ENCODE results near the gene TM6SF1.
"Not testable (repeated sequence)": the region's sequence is repeated elsewhere in the genome, so short reads cannot be mapped to it uniquely, and the experiment has no call there.

DNA sequence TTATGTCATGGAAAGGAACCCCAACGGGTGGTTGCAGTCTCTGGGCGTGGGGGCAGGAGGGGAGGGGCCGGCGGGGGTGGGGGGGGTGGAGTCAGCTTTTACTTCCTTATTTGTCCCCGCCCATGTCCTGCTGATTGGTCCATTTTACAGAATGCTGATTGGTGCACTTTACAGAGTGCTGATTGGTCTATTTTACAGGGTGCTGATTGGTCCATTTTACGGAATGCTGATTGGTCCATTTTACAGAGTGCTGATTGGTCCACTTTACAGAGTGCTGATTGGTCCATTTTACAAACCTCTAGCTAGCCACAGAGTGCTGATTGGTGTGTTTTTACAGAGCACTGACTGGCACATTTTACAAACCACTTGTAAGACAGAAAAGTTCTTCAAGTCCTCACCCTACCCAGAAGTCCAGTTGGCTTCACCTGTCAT, 38.2 kb upstream of the TM6SF1 start:
- TF ChIP-seq, protein P1, sequence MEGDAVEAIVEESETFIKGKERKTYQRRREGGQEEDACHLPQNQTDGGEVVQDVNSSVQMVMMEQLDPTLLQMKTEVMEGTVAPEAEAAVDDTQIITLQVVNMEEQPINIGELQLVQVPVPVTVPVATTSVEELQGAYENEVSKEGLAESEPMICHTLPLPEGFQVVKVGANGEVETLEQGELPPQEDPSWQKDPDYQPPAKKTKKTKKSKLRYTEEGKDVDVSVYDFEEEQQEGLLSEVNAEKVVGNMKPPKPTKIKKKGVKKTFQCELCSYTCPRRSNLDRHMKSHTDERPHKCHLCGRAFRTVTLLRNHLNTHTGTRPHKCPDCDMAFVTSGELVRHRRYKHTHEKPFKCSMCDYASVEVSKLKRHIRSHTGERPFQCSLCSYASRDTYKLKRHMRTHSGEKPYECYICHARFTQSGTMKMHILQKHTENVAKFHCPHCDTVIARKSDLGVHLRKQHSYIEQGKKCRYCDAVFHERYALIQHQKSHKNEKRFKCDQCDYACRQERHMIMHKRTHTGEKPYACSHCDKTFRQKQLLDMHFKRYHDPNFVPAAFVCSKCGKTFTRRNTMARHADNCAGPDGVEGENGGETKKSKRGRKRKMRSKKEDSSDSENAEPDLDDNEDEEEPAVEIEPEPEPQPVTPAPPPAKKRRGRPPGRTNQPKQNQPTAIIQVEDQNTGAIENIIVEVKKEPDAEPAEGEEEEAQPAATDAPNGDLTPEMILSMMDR (IDR thresholded peaks at IDR 0.05; ENCODE audit: poor library complexity, severe bottlenecking), result not testable (repeated sequence)
- TF ChIP-seq, protein P2, sequence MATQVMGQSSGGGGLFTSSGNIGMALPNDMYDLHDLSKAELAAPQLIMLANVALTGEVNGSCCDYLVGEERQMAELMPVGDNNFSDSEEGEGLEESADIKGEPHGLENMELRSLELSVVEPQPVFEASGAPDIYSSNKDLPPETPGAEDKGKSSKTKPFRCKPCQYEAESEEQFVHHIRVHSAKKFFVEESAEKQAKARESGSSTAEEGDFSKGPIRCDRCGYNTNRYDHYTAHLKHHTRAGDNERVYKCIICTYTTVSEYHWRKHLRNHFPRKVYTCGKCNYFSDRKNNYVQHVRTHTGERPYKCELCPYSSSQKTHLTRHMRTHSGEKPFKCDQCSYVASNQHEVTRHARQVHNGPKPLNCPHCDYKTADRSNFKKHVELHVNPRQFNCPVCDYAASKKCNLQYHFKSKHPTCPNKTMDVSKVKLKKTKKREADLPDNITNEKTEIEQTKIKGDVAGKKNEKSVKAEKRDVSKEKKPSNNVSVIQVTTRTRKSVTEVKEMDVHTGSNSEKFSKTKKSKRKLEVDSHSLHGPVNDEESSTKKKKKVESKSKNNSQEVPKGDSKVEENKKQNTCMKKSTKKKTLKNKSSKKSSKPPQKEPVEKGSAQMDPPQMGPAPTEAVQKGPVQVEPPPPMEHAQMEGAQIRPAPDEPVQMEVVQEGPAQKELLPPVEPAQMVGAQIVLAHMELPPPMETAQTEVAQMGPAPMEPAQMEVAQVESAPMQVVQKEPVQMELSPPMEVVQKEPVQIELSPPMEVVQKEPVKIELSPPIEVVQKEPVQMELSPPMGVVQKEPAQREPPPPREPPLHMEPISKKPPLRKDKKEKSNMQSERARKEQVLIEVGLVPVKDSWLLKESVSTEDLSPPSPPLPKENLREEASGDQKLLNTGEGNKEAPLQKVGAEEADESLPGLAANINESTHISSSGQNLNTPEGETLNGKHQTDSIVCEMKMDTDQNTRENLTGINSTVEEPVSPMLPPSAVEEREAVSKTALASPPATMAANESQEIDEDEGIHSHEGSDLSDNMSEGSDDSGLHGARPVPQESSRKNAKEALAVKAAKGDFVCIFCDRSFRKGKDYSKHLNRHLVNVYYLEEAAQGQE (IDR thresholded peaks at IDR 0.05; ENCODE audit: borderline replicate concordance), result not testable (repeated sequence)
- not testable (repeated sequence) for TF ChIP-seq EZH2 (IDR thresholded peaks at IDR 0.05; ENCODE audit: borderline replicate concordance, insufficient read depth, low read length, poor library complexity, severe bottlenecking); MXI1 (conservative IDR thresholded peaks at IDR 0.05; ENCODE audit: poor library complexity, severe bottlenecking)
